Urothelium cell line (cell line): ENCODE results near the gene PRSS2.

Experiments
- DNase-seq: peaks from one replicate; pipeline ENCODE4 v3.0.0; 2011; ENCODE audit warnings: low spot score, mixed read lengths
- FAIRE-seq: peaks from 2 replicates; lab custom pipeline; 2011; peaks lifted over from hg19 to GRCh38; lab: Jason Lieb, UNC

The PRSS2 gene

GRCh38 chr7:142800088-142800487, 29.3 kb downstream of the PRSS2 start:
- FAIRE-seq (no peak), DNase-seq (no peak)

- no peak for FAIRE-seq
- no peak for DNase-seq
These were observed 30.0 kb downstream of the PRSS2 start for GRCh38 chr7:142800699-142801260.

- FAIRE-seq (no peak), DNase-seq (no peak)
These were observed 31.0 kb downstream of the PRSS2 start for GRCh38 chr7:142801601-142802295.

GRCh38 chr7:142802301-142802700, 31.5 kb downstream of the PRSS2 start:
- DNase-seq (no peak), FAIRE-seq (no peak)

GRCh38 chr7:142803901-142804300, 33.1 kb downstream of the PRSS2 start:
- FAIRE-seq (no peak), DNase-seq (no peak)

GRCh38 chr7:142804728-142805207, 34.0 kb downstream of the PRSS2 start:
- FAIRE-seq (no peak), DNase-seq (no peak)

- FAIRE-seq = no peak
These were observed 34.7 kb downstream of the PRSS2 start for GRCh38 chr7:142805350-142806021.

GRCh38 chr7:142806022-142806356, 35.2 kb downstream of the PRSS2 start:
- FAIRE-seq (no peak), DNase-seq (no peak)

More at GRCh38 chr7:142805350-142806021, 34.7 kb downstream of the PRSS2 start:
- DNase-seq = no peak

- no peak for FAIRE-seq
- no peak for DNase-seq
These were observed 36.2 kb downstream of the PRSS2 start for GRCh38 chr7:142806957-142807356.

- FAIRE-seq = no peak
- no peak for DNase-seq
These were observed 37.2 kb downstream of the PRSS2 start for GRCh38 chr7:142807855-142808460.

- FAIRE-seq = no peak
- DNase-seq = no peak
These were observed 37.7 kb downstream of the PRSS2 start for GRCh38 chr7:142808461-142808801.

GRCh38 chr7:142808802-142809583, 38.2 kb downstream of the PRSS2 start:
- no peak for FAIRE-seq
- peak; percentile 64 for DNase-seq

- FAIRE-seq = no peak
- no peak for DNase-seq
These were observed 38.9 kb downstream of the PRSS2 start for GRCh38 chr7:142809671-142810070.

- DNase-seq (no peak), FAIRE-seq (no peak)
These were observed 40.5 kb downstream of the PRSS2 start for GRCh38 chr7:142811154-142811737.

- no peak for FAIRE-seq
- no peak for DNase-seq
These were observed 41.9 kb downstream of the PRSS2 start for GRCh38 chr7:142812437-142813215.

- no peak for FAIRE-seq
- peak; percentile 65 for DNase-seq
These were observed 42.5 kb downstream of the PRSS2 start for GRCh38 chr7:142813226-142813625.

- DNase-seq (no peak), FAIRE-seq (no peak)
These were observed 42.9 kb downstream of the PRSS2 start for GRCh38 chr7:142813699-142814098.

- FAIRE-seq = no peak
- no peak for DNase-seq
These were observed 43.7 kb downstream of the PRSS2 start for GRCh38 chr7:142814451-142814850.

- DNase-seq = no peak
- no peak for FAIRE-seq
These were observed 44.4 kb downstream of the PRSS2 start for GRCh38 chr7:142815134-142815533.

GRCh38 chr7:142817506-142817905, 46.7 kb downstream of the PRSS2 start:
- DNase-seq (no peak), FAIRE-seq (no peak)
